Tongue (tissue), 3 donors: ENCODE measurements around the gene RNF145. TPM values are rescaled to one million over a fixed set of nuclear protein-coding genes. Genes with fewer than 3 reads are reported as not detected.

ENCODE experiments used
- DNase-seq: peaks from one replicate; pipeline ENCODE4 v3.0.0-alpha.2; 2015
- small RNA-seq: library from RNA; depleted of rRNA; stranded (forward); fragments of <200 nt; gene quantifications from one replicate; pipeline ENCODE3, GENCODE V24; 2014; ENCODE audit warnings: low replicate concordance
- total RNA-seq: library from RNA; depleted of rRNA; stranded (reverse); fragments of >200 nt; gene quantifications from one replicate; pipeline ENCODE4 v1.2.3, GENCODE V29; 2014

The RNF145 gene
- total RNA-seq, 1 donor from 2014 or later: 52.9 TPM

DNA sequence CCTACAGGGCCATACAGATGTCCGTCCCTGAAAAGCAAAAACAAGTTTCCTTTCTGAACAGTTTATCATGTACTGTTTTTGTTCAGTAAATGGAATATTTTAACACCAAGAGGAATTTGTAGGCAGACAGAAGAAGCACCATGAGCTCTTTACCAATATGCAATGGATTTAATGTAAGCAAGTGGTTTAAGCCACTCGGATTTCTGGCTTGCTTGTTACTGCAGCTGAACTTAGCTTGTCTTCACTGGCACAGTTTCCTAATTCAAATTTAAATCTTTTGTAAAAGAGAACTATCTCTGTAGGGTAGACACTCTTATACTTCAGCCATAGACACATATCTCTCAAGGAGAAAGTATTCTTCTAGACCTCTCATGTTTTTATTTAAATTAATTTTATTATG, 96.9 kb downstream of the RNF145 start:
- no peak for DNase-seq

Small RNA genes within 50 kb of the gene (small RNA-seq; reads per million reads assigned to genes)
- gene RF00263: not detected

Other genes starting within 250 kb of the RNF145 start
- gene EBF1, start 109.6 kb downstream of the RNF145 start, total RNA-seq: 35.3 TPM
- gene UBLCP1, start 53.7 kb upstream of the RNF145 start, total RNA-seq: 9.8 TPM
- gene IL12B, start 120.9 kb upstream of the RNF145 start, total RNA-seq: not detected